GM19239 (cell line): ENCODE data around the gene MYH16.
"Not testable (repeated sequence)": the region's sequence is repeated elsewhere in the genome, so short reads cannot be mapped to it uniquely, and the experiment has no call there.

ENCODE experiments used
- DNase-seq: peaks from one replicate; pipeline ENCODE4 v3.0.0; 2011; ENCODE audit warnings: low spot score; ENCODE audit not compliant: insufficient read length
- FAIRE-seq: peaks from 2 replicates; lab custom pipeline; 2011; peaks lifted over from hg19 to GRCh38; lab: Jason Lieb, UNC

Gene MYH16

GRCh38 chr7:99257065-99257464 lies 15.6 kb upstream of the MYH16 start:
- DNase-seq: no peak
- no peak for FAIRE-seq

GRCh38 chr7:99257675-99258074 lies 15.0 kb upstream of the MYH16 start:
- DNase-seq: no peak
- no peak for FAIRE-seq

DNA sequence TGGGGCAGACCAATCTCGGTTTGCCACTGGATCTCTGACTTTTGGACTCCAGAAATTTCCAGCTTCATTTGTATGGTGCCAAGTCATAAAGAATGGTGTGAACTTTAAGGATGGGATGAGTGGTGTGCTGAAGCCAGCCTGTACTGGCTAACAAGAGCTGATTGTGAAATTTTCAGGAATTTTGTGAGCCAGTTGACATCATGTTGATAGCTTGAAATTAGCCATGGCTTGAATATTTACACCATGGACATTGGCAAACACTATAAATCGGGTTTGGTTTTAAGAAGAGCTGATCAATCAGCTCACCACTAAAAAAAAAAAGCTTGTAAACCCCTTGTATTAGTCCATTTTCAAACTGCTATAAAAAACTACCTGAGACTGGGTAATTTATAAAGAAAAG lies 14.1 kb upstream of the MYH16 start:
- FAIRE-seq: no peak
- DNase-seq: no peak

DNA sequence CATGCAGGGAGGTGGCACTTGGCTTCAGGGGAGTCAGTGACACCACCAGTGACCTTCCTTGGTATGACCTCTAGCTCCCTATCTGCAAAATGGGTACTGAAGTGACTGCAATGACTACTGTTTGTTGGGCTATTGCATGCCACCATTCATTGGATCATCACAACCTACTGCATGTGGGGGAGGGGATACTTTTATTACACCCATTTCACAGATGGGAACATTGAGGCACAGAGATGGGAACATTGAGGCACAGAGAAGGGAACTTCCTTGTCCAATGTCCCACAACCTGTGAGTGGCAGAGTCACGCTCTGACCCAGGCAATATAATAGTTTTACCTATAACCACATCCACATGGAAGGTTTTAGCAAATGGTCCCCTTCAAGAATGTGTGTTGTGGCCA lies 12.2 kb upstream of the MYH16 start:
- no peak for FAIRE-seq
- DNase-seq: no peak

DNA sequence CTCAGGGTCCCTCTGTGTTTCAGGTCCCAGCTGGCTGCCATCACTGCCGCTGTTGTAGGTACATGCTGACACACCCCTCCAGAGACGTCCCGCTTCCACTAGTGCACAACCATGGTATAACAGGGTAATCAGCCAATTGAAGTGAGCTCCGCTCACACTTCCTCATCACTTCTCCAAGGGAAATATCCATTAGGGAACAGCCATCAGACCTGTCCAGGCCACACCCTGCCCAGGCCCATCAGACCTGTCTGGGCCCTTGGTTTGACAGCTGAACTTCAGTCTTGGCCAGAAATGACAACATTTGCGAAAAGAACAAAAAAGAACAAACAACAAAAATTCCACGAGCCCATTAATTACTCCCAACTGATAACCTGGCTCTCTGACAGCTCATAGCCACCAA lies 11.0 kb upstream of the MYH16 start:
- DNase-seq (no peak), FAIRE-seq (no peak)

DNA sequence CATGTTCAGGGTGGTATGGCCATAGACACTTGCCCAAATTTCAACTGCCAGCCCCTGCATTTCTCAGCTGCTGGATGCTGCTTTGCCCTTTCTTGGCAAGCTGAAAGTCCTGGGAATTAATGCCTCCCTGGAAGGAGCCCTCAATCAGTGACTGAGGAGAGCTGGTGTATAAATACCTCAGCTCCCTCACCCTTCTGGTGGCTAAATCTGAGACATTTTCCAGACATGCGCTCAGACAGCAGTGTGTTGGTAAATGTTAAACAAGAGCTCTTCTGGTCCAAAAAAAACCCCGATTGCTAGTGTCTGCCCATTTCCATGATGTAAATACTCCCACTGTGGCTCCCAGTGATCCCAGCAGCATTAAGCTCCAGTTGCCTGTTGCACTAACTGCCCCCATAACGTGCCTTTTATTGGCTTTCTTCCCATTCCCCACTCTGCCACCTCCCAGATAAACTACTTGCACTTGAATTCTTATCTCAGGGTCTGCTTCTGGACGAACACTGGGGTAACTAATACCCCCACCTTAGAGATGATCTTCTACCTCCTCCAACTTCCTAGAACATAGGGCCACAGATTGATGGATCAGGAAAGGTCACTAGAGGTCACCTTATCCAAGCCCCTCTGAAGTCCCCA lies 6.7 kb upstream of the MYH16 start:
- no peak for DNase-seq
- no peak for FAIRE-seq

DNA sequence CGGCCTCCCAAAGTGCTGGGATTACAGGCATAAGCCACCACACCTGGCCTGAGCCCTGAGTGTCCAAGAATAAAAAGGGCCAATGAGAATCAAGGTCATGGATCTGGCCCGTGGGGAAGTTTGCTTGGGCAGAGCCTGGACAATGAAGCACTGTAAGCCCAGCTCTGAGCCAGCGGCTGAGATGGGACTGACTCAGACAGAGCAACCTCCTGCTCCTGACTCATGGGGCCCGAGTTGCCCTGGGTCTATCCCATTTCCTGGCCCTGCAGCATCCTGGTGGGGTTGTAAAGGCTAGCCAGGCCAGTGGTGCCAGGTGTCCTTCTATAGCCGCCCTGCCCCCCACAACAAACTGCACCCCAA lies 5.2 kb upstream of the MYH16 start:
- FAIRE-seq: no peak
- no peak for DNase-seq

DNA sequence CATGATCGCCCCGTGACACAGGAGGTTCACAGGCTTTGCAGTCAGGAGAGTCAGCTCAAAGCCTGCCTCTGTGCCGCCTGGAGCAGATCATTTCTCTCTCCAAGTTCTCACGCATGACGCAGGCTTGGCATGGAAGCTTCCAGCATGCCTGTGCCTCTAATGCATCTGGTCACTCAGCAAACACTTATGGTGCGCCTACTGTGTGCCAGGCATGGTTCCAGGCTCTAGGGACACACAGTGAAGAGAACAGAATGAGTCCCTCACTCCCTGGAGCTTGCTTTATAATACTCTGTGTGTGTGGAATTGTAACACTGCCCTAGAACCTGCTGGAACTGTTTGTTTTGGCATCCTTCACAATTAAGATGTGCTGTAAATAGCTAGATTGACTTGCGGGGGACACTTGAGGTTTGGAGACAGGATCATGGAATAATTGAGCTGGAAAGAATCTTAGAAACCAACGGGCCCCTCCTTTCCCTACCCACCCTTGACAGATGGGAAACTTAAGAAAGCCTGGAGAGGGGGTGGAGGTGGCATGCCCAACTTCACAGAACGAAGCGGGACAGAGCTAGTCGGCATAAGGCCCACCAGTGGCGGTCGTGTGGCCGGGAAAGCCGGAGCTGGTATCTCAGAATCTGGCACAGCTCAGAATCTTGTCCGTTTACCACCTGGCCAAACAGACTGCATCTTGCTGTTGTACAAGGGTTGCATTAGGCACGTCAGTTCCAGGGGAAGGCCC lies 4.6 kb upstream of the MYH16 start:
- FAIRE-seq: no peak
- DNase-seq: no peak

GRCh38 chr7:99268577-99268908 lies 4.1 kb upstream of the MYH16 start:
- DNase-seq (no peak), FAIRE-seq (no peak)

GRCh38 chr7:99270702-99271101 lies 1.9 kb upstream of the MYH16 start:
- FAIRE-seq: no peak
- no peak for DNase-seq

GRCh38 chr7:99273561-99273960 lies 922 bp downstream of the MYH16 start:
- DNase-seq, FAIRE-seq: not testable (repeated sequence)

DNA sequence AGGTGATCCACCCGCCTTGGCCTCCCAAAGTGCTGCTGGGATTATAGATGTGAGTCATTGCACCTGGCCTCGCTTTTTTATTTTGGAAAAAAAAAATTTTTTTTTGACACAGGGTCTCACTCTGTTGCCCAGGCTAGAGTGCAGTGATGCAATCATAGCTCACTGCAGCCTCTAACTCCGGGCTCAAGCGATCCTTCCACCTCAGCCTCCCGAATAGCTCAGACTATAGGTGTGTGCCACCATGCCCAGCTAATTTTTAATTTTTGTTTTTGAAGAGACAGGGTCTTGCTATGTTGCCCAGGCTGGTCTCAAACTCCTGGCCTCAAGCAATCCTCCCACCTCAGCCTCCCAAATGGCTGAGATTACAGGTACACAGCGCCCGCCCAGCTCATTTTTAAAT lies 2.3 kb downstream of the MYH16 start:
- not testable (repeated sequence) for DNase-seq, FAIRE-seq

GRCh38 chr7:99275496-99275895 lies 2.9 kb downstream of the MYH16 start:
- no peak for DNase-seq
- no peak for FAIRE-seq

- DNase-seq: no peak
- no peak for FAIRE-seq
These were observed 5.5 kb downstream of the MYH16 start for GRCh38 chr7:99278180-99278579.

- FAIRE-seq, DNase-seq: not testable (repeated sequence)
These were observed 11.5 kb downstream of the MYH16 start for GRCh38 chr7:99284165-99284564.

DNA sequence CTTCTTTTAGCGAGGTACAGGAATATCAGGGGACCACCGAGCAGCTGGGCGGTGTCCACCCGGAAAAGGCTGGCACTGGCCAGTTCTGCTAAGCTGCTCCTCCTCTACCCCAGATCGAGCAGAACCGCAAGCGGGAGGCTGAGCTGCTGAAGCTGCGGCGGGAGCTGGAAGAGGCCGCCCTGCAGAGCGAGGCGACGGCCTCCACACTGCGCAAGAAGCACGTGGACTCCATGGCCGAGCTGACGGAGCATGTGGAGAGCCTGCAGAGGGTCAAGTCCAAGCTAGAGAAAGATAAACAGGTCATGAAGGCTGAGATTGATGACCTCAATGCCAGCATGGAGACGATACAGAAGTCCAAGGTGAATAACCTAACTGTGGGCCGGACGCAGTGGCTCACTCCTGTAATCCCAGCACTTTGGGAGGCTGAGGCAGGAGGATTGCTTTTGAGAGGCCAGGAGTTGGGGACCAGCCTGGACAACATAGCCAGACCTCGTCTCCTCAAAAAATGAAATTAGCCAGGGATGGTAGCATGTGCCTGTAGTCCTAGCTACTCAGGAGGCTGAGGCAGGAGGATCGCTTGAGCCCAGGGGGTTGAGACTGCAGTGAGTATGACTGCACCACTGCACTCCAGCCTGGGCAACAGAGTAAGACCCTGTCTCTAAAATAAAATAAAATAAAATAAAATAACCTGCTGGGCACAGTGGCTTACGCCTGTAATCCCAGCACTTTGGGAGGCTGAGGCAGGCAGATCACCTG lies 15.3 kb downstream of the MYH16 start:
- no peak for DNase-seq
- no peak for FAIRE-seq

- FAIRE-seq (no peak), DNase-seq (no peak)
These were observed 16.5 kb downstream of the MYH16 start for GRCh38 chr7:99289185-99289584.

GRCh38 chr7:99290148-99290547 lies 17.5 kb downstream of the MYH16 start:
- not testable (repeated sequence) for FAIRE-seq, DNase-seq

- FAIRE-seq (no peak), DNase-seq (no peak)
These were observed 18.5 kb downstream of the MYH16 start for GRCh38 chr7:99290980-99291607.

DNA sequence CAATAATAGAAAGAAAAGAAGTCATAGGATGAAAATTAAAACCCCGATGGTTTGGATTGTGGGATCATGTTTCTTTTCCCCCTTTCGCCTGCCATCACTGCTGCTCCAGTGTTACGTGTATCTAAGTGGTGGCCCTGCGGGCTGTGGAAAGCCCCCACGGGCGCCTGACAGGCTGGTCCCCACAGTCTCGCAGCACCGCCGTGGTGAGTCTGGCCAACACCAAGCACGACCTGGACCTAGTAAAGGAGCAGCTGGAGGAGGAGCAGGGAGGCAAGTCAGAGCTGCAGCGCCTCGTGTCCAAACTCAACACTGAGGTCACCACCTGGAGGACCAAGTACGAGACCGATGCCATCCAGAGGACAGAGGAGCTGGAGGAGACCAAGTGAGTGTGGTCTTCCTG lies 19.5 kb downstream of the MYH16 start:
- no peak for DNase-seq
- FAIRE-seq: no peak

- FAIRE-seq: no peak
- DNase-seq: no peak
These were observed 20.5 kb downstream of the MYH16 start for GRCh38 chr7:99293167-99293566.
